GM20431 (cell line): ENCODE measurements around the gene TAGLN.

Experiments used
- in situ Hi-C: fragments of 300-500 bp; cut with MseI, MboI; formaldehyde crosslinking; loops from one replicate; pipeline ENCODE4 v1.15.0; 2020; ENCODE audit warnings: low sequenced_read_pairs; ENCODE audit not compliant: unreplicated experiment

The TAGLN gene

GRCh38 chr11:117226388-117227385, 27.5 kb downstream of the TAGLN start:
- in situ Hi-C loops, result no loop called here

- in situ Hi-C loops, result no loop called here
Measured at GRCh38 chr11:117228091-117228490, 28.9 kb downstream of the TAGLN start.

GRCh38 chr11:117229411-117229810, 30.2 kb downstream of the TAGLN start:
- in situ Hi-C loops, result no loop called here

- in situ Hi-C loops, result no loop called here
Measured at GRCh38 chr11:117229931-117230285, 30.7 kb downstream of the TAGLN start.

- in situ Hi-C loops, result no loop called here
Measured at GRCh38 chr11:117230286-117230961, 31.3 kb downstream of the TAGLN start.

GRCh38 chr11:117230999-117231841, 32.0 kb downstream of the TAGLN start:
- in situ Hi-C loops, result no loop called here

- in situ Hi-C loops, result no loop called here
Measured at GRCh38 chr11:117231842-117232091, 32.6 kb downstream of the TAGLN start, which contains the start of gene PCSK7. TSS of gene PCSK7 (minus strand) at chr11:117232073. CDS start at chr11:117229844, 2,229 bp downstream.

- in situ Hi-C loops, result no loop called here
Measured at GRCh38 chr11:117232092-117232878, 33.1 kb downstream of the TAGLN start, which contains the start of gene RNF214. TSS of gene RNF214 (plus strand) at chr11:117232671. CDS start at chr11:117234273, 1,602 bp downstream.

- in situ Hi-C loops, result no loop called here
Measured at GRCh38 chr11:117232911-117233409, 33.8 kb downstream of the TAGLN start.

- in situ Hi-C loops, result no loop called here
Measured at GRCh38 chr11:117238221-117238620, 39.1 kb downstream of the TAGLN start.

- in situ Hi-C loops, result no loop called here
Measured at GRCh38 chr11:117239295-117239694, 40.1 kb downstream of the TAGLN start.

GRCh38 chr11:117248341-117248740, 49.2 kb downstream of the TAGLN start:
- in situ Hi-C loops, result no loop called here

- in situ Hi-C loops, result no loop called here
Measured at GRCh38 chr11:117249571-117249970, 50.4 kb downstream of the TAGLN start.

- in situ Hi-C loops, result no loop called here
Measured at GRCh38 chr11:117251506-117251905, 52.3 kb downstream of the TAGLN start.

- in situ Hi-C loops, result no loop called here
Measured at GRCh38 chr11:117255966-117256365, 56.8 kb downstream of the TAGLN start.

- in situ Hi-C loops, result no loop called here
Measured at GRCh38 chr11:117256573-117256972, 57.4 kb downstream of the TAGLN start.
